ENCODE results near the gene CACNG5. TPM values are rescaled to one million over a fixed set of nuclear protein-coding genes. Genes with fewer than 3 reads are reported as not detected.

Gene CACNG5
- total RNA-seq, 2 donors from 2014 or later, result 1.8 TPM; not detected in 1

GRCh38 chr17:66915792-66916191 lies 80.9 kb downstream of the CACNG5 start:
- peaks cover 5% of the 10 kb centered on the region for H3K27me3 Mint-ChIP-seq (ENCODE audit: insufficient read depth)
- no peak overlapping the region for H3K4me3 Mint-ChIP-seq
- H3K4me1 Mint-ChIP-seq, result no peaks in the 10 kb centered on the region
- no peak for TF ChIP-seq CTCF (conservative IDR thresholded peaks at IDR 0.05)
- Histone ChIP-seq H3K9ac (ENCODE audit: extremely low read depth, low read length, poor library complexity, severe bottlenecking) (no peak overlapping the region), H3K4me3 (ENCODE audit: low read length) (no peak overlapping the region), H3K4me1 (ENCODE audit: control insufficient read depth, insufficient read depth, low read length) (no peaks in the 10 kb centered on the region), H3K27ac (ENCODE audit: low read depth, low read length) (no peak overlapping the region), H3K27me3 (ENCODE audit: control insufficient read depth, insufficient read depth, low read length, poor library complexity, severe bottlenecking) (no peaks in the 10 kb centered on the region), H3K36me3 (ENCODE audit: control insufficient read depth, insufficient read depth, low read length) (no peaks in the 10 kb centered on the region), H3K9me3 (ENCODE audit: control insufficient read depth, low read length) (no peaks in the 10 kb centered on the region)
- 91 to 96% methylated on average over 7 to 11 of the region's 11 CpGs for WGBS, 2 experiments (ENCODE audit: insufficient coverage in 1 of 2, insufficient read length in 1 of 2)
- no peak for DNase-seq
- H3K36me3 Mint-ChIP-seq (ENCODE audit: low read depth), result no peaks in the 10 kb centered on the region
- no peaks in the 10 kb centered on the region for H3K9me3 Mint-ChIP-seq
- no peak overlapping the region for H3K27ac Mint-ChIP-seq

GRCh38 chr17:66916946-66917345 lies 82.0 kb downstream of the CACNG5 start:
- Histone ChIP-seq H3K9me3 (ENCODE audit: control insufficient read depth, low read length) (no peaks in the 10 kb centered on the region), H3K27me3 (ENCODE audit: control insufficient read depth, insufficient read depth, low read length, poor library complexity, severe bottlenecking) (no peaks in the 10 kb centered on the region), H3K4me1 (ENCODE audit: control insufficient read depth, insufficient read depth, low read length) (no peaks in the 10 kb centered on the region), H3K4me3 (ENCODE audit: low read length) (no peak overlapping the region), H3K27ac (ENCODE audit: low read depth, low read length) (no peak overlapping the region), H3K36me3 (ENCODE audit: control insufficient read depth, insufficient read depth, low read length) (no peaks in the 10 kb centered on the region), H3K9ac (ENCODE audit: extremely low read depth, low read length, poor library complexity, severe bottlenecking) (no peak overlapping the region)
- WGBS, 2 experiments (ENCODE audit: insufficient coverage in 1 of 2, insufficient read length in 1 of 2), result 78% methylated on average over 1 of the region's 1 CpG; no CpG with 5 or more reads in 1 of the 2 experiments
- TF ChIP-seq CTCF (conservative IDR thresholded peaks at IDR 0.05), result no peak
- no peak for DNase-seq
- H3K4me1 Mint-ChIP-seq, result no peaks in the 10 kb centered on the region
- no peak overlapping the region for H3K27ac Mint-ChIP-seq
- H3K4me3 Mint-ChIP-seq, result no peak overlapping the region
- no peaks in the 10 kb centered on the region for H3K36me3 Mint-ChIP-seq (ENCODE audit: low read depth)
- peaks cover 5% of the 10 kb centered on the region for H3K27me3 Mint-ChIP-seq (ENCODE audit: insufficient read depth)
- H3K9me3 Mint-ChIP-seq, result peaks cover 5% of the 10 kb centered on the region

GRCh38 chr17:66918896-66919295 lies 84.0 kb downstream of the CACNG5 start:
- H3K4me3 Mint-ChIP-seq, result no peak overlapping the region

More at GRCh38 chr17:66918896-66919295, 84.0 kb downstream of the CACNG5 start:
- Histone ChIP-seq H3K9ac (ENCODE audit: extremely low read depth, low read length, poor library complexity, severe bottlenecking) (no peak overlapping the region), H3K4me1 (ENCODE audit: control insufficient read depth, insufficient read depth, low read length) (no peaks in the 10 kb centered on the region), H3K27me3 (ENCODE audit: control insufficient read depth, insufficient read depth, low read length, poor library complexity, severe bottlenecking) (no peaks in the 10 kb centered on the region), H3K27ac (ENCODE audit: low read depth, low read length) (no peak overlapping the region), H3K4me3 (ENCODE audit: low read length) (no peak overlapping the region), H3K36me3 (ENCODE audit: control insufficient read depth, insufficient read depth, low read length) (no peaks in the 10 kb centered on the region), H3K9me3 (ENCODE audit: control insufficient read depth, low read length) (no peaks in the 10 kb centered on the region)
- H3K36me3 Mint-ChIP-seq (ENCODE audit: low read depth), result no peaks in the 10 kb centered on the region
- H3K27me3 Mint-ChIP-seq (ENCODE audit: insufficient read depth), result peaks cover 3% of the 10 kb centered on the region
- no peak for DNase-seq
- H3K4me1 Mint-ChIP-seq, result peaks cover 5% of the 10 kb centered on the region
- H3K27ac Mint-ChIP-seq, result no peak overlapping the region
- WGBS, 2 experiments (ENCODE audit: insufficient coverage in 1 of 2, insufficient read length in 1 of 2), result 90 to 97% methylated on average over 7 to 12 of the region's 12 CpGs
- peaks cover 7% of the 10 kb centered on the region for H3K9me3 Mint-ChIP-seq
- TF ChIP-seq CTCF (conservative IDR thresholded peaks at IDR 0.05), result no peak
